WTC11 (cell line): ENCODE measurements around the gene GOLGA8N. TPM values are rescaled to one million over a fixed set of nuclear protein-coding genes. Genes with fewer than 3 reads are reported as not detected.
"Not testable (repeated sequence)": the region's sequence is repeated elsewhere in the genome, so short reads cannot be mapped to it uniquely, and the experiment has no call there.

Experiments used
- ATAC-seq: fragments of 200-7000 bp; cut with Tn5 transposase; 2 replicates; pipeline ENCODE4 v1.10.0; 2021; ENCODE audit warnings: mild to moderate bottlenecking, moderate library complexity
- CTCF ChIA-PET: fragments of 300-600 bp; sonication (Branson Sonifier 250); formaldehyde crosslinking; loops from one replicate; lab custom pipeline; 2021; ENCODE audit warnings: antibody characterized with exemption; lab: Charles Lee
- POLR2A ChIA-PET: fragments of 350-600 bp; sonication (Branson Sonifier 250); formaldehyde crosslinking; loops from one replicate; lab custom pipeline; 2021; ENCODE audit warnings: antibody characterized with exemption; lab: Charles Lee
- DNase-seq: peaks from one replicate; pipeline ENCODE4 v3.0.0; 2021; ENCODE audit warnings: low spot score
- H3K27ac Mint-ChIP-seq: 2 replicates; pipeline ENCODE4 v1.8.0; 2021; ENCODE audit warnings: mixed read lengths
- H3K27me3 Mint-ChIP-seq: 2 replicates; pipeline ENCODE4 v1.8.0; 2021; ENCODE audit warnings: low read depth, mild to moderate bottlenecking, moderate library complexity, mixed read lengths
- H3K36me3 Mint-ChIP-seq: 2 replicates; pipeline ENCODE4 v1.8.0; 2021; ENCODE audit warnings: mixed read lengths
- H3K4me1 Mint-ChIP-seq: 2 replicates; pipeline ENCODE4 v1.8.0; 2022; ENCODE audit warnings: mixed read lengths
- H3K4me3 Mint-ChIP-seq: 2 replicates; pipeline ENCODE4 v1.8.0; 2021; ENCODE audit warnings: mild to moderate bottlenecking, moderate library complexity, mixed read lengths
- H3K9me3 Mint-ChIP-seq: 2 replicates; pipeline ENCODE4 v1.8.0; 2021; ENCODE audit warnings: mixed read lengths
- ARID4B ChIP-seq: sonication (generic); formaldehyde crosslinking; IDR thresholded peaks from 2 replicates; pipeline ENCODE4 v1.8.0; 2023; ENCODE audit warnings: missing genetic modification reagents, mild to moderate bottlenecking, borderline replicate concordance
- ELF4 ChIP-seq: sonication (generic); formaldehyde crosslinking; IDR thresholded peaks from 2 replicates; pipeline ENCODE4 v1.8.1; 2022; ENCODE audit warnings: low read depth, mild to moderate bottlenecking, moderate library complexity, missing genetic modification reagents
- FOXJ3 ChIP-seq: sonication (generic); formaldehyde crosslinking; IDR thresholded peaks from 2 replicates; pipeline ENCODE4 v1.9.0; 2021; ENCODE audit warnings: missing genetic modification reagents, mild to moderate bottlenecking, borderline replicate concordance
- GRHL2 ChIP-seq: fragments of 250-450 bp; sonication (Bioruptor Pico); IDR thresholded peaks from 2 replicates; pipeline ENCODE4 v1.8.0; 2022; ENCODE audit warnings: mild to moderate bottlenecking, moderate library complexity; ENCODE audit not compliant: insufficient replicate concordance, severe bottlenecking
- MAX ChIP-seq: sonication (generic); formaldehyde crosslinking; IDR thresholded peaks from 2 replicates; pipeline ENCODE4 v1.8.0; 2022; ENCODE audit warnings: mild to moderate bottlenecking, missing genetic modification reagents
- MYBL2 ChIP-seq: sonication (generic); formaldehyde crosslinking; IDR thresholded peaks from 2 replicates; pipeline ENCODE4 v1.8.1; 2023; ENCODE audit warnings: mild to moderate bottlenecking, moderate library complexity, missing genetic modification reagents
- NFATC4 ChIP-seq: fragments of 250-450 bp; sonication (Bioruptor Pico); IDR thresholded peaks from 2 replicates; pipeline ENCODE4 v1.9.0; 2021; ENCODE audit warnings: mild to moderate bottlenecking
- PRDM15 ChIP-seq: sonication (generic); formaldehyde crosslinking; IDR thresholded peaks from 2 replicates; pipeline ENCODE4 v1.8.0; 2022; ENCODE audit warnings: missing genetic modification reagents
- PREB ChIP-seq: sonication (generic); formaldehyde crosslinking; IDR thresholded peaks from 2 replicates; pipeline ENCODE4 v1.8.1; 2022; ENCODE audit warnings: mild to moderate bottlenecking, missing genetic modification reagents, moderate library complexity, borderline replicate concordance
- SMAD3 ChIP-seq: sonication (generic); formaldehyde crosslinking; IDR thresholded peaks from 2 replicates; pipeline ENCODE4 v1.8.0; 2022; ENCODE audit warnings: missing genetic modification reagents, mild to moderate bottlenecking, borderline replicate concordance
- USF1 ChIP-seq: sonication (generic); formaldehyde crosslinking; IDR thresholded peaks from 2 replicates; pipeline ENCODE4 v1.8.0; 2022; ENCODE audit warnings: mild to moderate bottlenecking, missing genetic modification reagents
- ZNF423 ChIP-seq: fragments of 250-450 bp; sonication (Bioruptor Pico); IDR thresholded peaks from 2 replicates; pipeline ENCODE4 v2.1.2; 2022; ENCODE audit warnings: mild to moderate bottlenecking, moderate library complexity
- ZSCAN18 ChIP-seq: fragments of 250-450 bp; sonication (Bioruptor Pico); IDR thresholded peaks from 2 replicates; pipeline ENCODE4 v2.1.2; 2022; ENCODE audit warnings: mild to moderate bottlenecking, moderate library complexity
- total RNA-seq: library from RNA; stranded (reverse); gene quantifications from 3 replicates; pipeline ENCODE4 v1.2.3, GENCODE V29; 2021

Gene GOLGA8N
- total RNA-seq, 1 experiment from 2014 or later, result 1.1 TPM

- H3K9me3 Mint-ChIP-seq, H3K27me3 Mint-ChIP-seq, H3K36me3 Mint-ChIP-seq: not testable (repeated sequence)
- DNase-seq (peak; percentile 81), ATAC-seq (peak; percentile 84)
- H3K4me3 Mint-ChIP-seq, result peak within 1 kb of the TSS; percentile 95
- peaks cover 16% of the 10 kb centered on the region for H3K4me1 Mint-ChIP-seq
- ChIA-PET POLR2A (interaction anchor here (0.7 kb wide), 1 partner anchor 9 kb away, joined by 3 read pairs; no protein-coding TSS in a partner anchor), CTCF (interaction anchor here (0.6 kb wide), 1 partner anchor 1989 kb away, joined by 3 read pairs; the partner anchor contains the start of gene ARHGAP11B)
- H3K27ac Mint-ChIP-seq, result peak within 1 kb of the TSS; percentile 94
- TF ChIP-seq MYBL2 (CRISPR knock-in tag), result peak; percentile 97
Observed at GRCh38 chr15:32615051-32615870, 22.0 kb downstream of the GOLGA8N start, which contains the start of gene ARHGAP11A. Gene ARHGAP11A, plus strand, starts transcription at chr15:32615504. Its CDS starts 708 bp downstream, at chr15:32616212.

GRCh38 chr15:32615871-32616426 lies 22.7 kb downstream of the GOLGA8N start:
- CTCF ChIA-PET, H3K27me3 Mint-ChIP-seq, H3K36me3 Mint-ChIP-seq, DNase-seq, H3K9me3 Mint-ChIP-seq: not testable (repeated sequence)
- peaks cover 16% of the 10 kb centered on the region for H3K4me1 Mint-ChIP-seq
- POLR2A ChIA-PET, result interaction anchor here (0.7 kb wide), 1 partner anchor 9 kb away, joined by 3 read pairs; no protein-coding TSS in a partner anchor
- peak overlapping the region; percentile 94 for H3K27ac Mint-ChIP-seq
- peak; percentile 11 for ATAC-seq
- peak overlapping the region; percentile 95 for H3K4me3 Mint-ChIP-seq

- ChIA-PET POLR2A (no interaction called here), CTCF (no interaction called here)
- ATAC-seq, result no peak
- TF ChIP-seq MAX (CRISPR knock-in tag) (no peak), GRHL2 (CRISPR knock-in tag) (no peak), SMAD3 (CRISPR knock-in tag) (no peak)
- Mint-ChIP-seq H3K4me3 (no peak overlapping the region), H3K27ac (no peak overlapping the region), H3K4me1 (peaks cover 5% of the 10 kb centered on the region), H3K27me3 (no peaks in the 10 kb centered on the region), H3K9me3 (no peaks in the 10 kb centered on the region), H3K36me3 (peaks cover 59% of the 10 kb centered on the region)
- DNase-seq, result no peak
Observed at GRCh38 chr15:32636410-32636809, 43.2 kb downstream of the GOLGA8N start.

GRCh38 chr15:32636908-32637567 lies 43.8 kb downstream of the GOLGA8N start:
- DNase-seq, result no peak
- H3K4me1 Mint-ChIP-seq, result peaks cover 11% of the 10 kb centered on the region
- H3K27me3 Mint-ChIP-seq, result no peaks in the 10 kb centered on the region
- ATAC-seq, result no peak
- no peak overlapping the region for H3K4me3 Mint-ChIP-seq
- peaks cover 53% of the 10 kb centered on the region for H3K36me3 Mint-ChIP-seq
- CTCF ChIA-PET, result no interaction called here
- POLR2A ChIA-PET, result no interaction called here
- H3K27ac Mint-ChIP-seq, result no peak overlapping the region
- H3K9me3 Mint-ChIP-seq, result no peaks in the 10 kb centered on the region
- TF ChIP-seq FOXJ3 (no peak), ZSCAN18 (CRISPR knock-in tag) (no peak), NFATC4 (no peak), ZNF423 (no peak), PREB (no peak), ARID4B (CRISPR knock-in tag) (no peak), PRDM15 (CRISPR knock-in tag) (no peak), ELF4 (no peak), USF1 (CRISPR knock-in tag) (no peak)
